GM21381 (cell line): Measurements from ENCODE around the gene KRT16.
"Not testable (repeated sequence)": the region's sequence is repeated elsewhere in the genome, so short reads cannot be mapped to it uniquely, and the experiment has no call there.

Experiments used
- ATAC-seq: cut with Tn5 transposase; IDR thresholded peaks from one replicate; pipeline ENCODE4 v1.9.1; 2021; ENCODE audit warnings: mild to moderate bottlenecking, moderate library complexity; ENCODE audit not compliant: unreplicated experiment

KRT16 gene

GRCh38 chr17:41648411-41649195 is 36.0 kb upstream of the KRT16 start:
- ATAC-seq = peak; percentile 57

DNA sequence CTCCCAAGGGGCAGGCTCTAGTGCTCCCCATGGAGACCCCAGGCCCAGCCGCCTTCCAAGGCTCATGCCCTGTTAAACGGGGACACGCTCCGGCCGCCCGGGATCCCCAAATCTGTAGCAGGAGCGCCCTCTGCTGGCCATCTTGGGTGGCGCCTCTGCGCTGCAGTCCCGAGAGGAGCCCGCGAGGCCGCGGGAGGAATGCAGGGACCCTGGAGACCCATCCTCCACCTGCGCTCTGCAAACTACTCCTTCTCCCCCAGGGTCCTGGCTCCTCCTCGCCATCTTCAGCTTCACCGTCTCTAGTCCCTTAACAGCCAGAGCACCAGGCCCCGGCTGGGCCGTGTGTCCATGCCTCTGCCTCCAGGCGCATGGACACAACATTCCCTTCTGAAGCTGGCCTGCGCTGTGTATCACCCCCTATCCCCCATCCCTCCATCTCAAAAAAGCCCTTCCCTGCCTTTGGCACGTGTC is 35.4 kb upstream of the KRT16 start:
- ATAC-seq = no peak

DNA sequence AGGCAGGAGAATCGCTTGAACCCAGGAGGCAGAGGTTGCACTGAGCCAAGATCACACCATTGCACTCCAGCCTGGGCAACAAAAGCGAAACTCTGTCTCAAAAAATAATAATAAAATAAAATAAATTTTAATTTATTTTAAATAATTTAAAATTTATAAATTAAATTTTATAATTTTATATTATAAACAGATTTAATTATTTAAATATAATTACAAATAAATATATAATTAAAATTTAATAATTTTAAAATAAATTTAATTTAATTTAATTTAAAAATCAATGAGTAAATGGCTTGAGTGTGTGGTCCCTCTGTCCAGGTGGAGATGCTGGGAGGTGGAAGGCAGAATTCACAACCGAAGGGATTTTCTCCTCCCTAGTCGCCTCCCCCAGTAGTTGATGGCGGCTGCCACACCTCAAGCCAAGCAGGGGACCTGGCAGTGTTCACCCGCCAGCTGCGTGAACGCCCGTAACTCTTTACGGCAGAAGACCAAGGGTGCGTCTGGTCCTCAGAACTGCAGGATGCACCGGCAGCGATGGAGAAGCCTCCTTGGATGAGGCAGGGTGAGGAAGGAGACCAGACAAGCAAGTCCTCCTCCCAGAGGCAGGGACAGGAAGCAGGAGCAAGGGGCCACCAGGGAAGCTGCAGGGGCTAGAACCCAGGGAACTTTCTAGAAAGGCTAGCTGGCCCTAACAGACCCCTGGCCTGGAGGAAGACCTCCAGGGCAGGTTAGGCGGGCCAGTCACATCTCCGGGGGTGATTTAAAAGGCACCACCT is 34.7 kb upstream of the KRT16 start:
- ATAC-seq = no peak

DNA sequence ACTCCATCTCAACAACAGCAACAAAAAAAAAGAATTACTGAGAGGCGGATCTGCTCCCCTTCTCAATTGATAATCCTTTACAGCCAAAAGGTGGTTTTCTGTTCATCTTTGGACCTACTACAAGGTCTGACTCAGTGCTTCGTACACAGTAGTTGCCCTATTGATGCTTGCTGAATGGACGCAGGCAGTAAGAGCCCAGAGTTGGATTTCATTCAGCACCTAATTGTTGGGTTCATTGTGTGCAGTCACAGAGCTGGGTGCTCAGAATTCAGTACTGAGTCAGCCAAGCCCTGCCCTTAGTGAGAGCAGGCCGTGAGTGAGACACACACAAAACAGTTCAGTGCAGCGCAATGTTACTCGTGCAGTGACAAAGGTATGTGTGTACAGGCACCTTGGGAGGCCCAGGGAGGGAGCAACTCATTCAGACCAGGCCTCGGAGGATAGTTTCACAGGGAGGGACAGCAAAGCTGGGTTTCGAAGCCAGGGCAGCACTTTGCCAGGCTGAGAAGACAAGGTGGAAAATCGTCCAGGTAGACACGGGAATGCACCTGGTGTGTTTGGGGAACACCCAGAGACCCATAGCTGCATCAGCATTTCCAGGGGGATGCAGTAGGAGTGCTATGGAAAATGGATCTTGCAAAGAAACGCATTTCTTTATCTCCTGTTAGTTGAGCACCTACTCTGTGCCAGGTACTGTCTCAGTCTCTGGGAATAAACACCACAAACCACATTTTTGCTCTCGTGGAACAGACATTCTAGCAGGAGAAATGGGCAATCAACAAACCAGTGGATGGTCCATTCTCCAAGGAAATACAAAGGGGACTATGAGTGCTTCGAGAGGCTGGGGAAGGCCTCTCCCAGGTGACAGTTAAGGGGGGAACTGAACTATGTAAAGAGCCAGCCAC is 29.9 kb upstream of the KRT16 start:
- ATAC-seq = no peak

DNA sequence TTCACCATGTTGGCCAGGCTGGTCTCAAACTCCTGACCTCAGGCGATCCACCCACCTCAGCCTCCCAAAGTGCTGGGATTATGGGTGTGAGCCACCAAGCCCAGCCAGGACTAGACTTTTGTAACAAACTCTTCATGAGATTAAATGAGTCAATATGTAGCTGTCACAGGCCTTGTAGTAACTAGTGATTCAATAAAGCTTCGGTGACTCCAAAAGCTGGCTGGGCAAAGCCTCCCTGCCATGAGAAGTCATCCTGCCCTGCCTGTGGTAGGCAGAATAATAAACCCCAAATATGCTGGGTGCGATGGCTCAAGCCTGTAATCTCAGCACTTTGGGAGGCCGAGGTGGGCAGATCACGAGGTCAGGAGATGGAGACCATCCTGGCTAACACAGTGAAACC is 28.0 kb upstream of the KRT16 start:
- not testable (repeated sequence) for ATAC-seq

GRCh38 chr17:41639492-41640473 is 27.2 kb upstream of the KRT16 start:
- ATAC-seq = no peak

DNA sequence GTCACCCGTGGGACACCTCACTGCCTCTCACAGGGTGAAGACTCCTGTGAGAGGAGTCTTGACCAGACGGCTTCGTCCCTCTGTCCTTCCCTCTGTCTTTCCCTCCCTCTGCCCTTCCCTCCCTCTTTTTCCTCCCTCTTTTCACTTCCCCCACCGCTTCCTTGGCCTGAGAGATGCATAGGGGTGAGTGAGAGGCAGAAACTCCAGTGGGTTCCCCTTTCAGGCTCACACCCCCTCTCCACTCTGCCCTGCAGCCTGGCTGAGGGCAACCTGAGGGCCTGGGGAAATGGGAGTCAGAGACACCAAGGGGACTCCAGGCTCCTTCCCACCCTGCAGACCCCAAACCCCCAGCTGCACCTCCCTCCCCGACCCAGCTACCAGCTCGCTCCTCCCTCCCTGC is 26.4 kb upstream of the KRT16 start:
- ATAC-seq = no peak

DNA sequence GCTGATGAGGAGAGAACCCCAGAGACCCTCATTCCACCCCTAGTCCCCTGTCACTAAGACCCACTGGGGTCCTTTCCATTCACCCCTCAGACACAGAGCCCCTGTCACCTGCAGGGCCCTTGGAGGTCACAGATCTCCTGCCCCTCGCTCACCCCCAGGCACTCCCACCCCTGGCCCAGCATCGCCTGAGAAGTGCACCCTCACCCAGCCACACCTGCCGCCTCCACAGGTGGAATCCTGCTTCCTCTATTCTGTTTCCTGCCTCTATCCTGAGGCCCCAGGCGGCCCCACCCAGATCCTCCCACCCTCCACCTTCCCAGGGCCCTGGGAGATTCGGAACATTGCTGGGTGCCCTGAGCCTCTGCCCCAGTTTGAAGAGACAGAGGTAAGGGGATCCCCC is 25.6 kb upstream of the KRT16 start:
- no peak for ATAC-seq

DNA sequence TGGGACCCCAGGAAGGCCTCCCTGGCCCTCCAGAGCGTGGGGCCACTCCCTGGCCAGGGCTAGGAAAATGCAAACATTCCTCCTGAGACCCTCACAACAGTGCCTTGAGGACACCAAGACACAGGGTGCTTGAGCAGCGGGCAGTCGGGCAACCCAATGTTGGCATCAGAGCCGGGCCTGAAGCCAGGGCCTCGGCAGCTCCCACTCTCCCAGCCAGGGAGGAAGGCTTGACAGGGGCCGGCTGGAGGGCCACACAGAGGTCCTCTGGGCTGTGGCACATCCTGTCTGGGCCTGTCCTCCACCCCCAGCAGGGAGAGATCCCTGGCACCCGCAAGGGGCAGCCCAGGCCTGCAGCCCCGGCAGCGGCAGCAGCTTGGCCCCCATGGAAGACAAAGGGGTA is 24.1 kb upstream of the KRT16 start:
- no peak for ATAC-seq

- no peak for ATAC-seq
These were observed 22.8 kb upstream of the KRT16 start for GRCh38 chr17:41635121-41636097.

GRCh38 chr17:41634639-41635038 is 22.1 kb upstream of the KRT16 start:
- no peak for ATAC-seq

- no peak for ATAC-seq
These were observed 21.1 kb upstream of the KRT16 start for GRCh38 chr17:41633556-41634199.

GRCh38 chr17:41632482-41633105 is 20.0 kb upstream of the KRT16 start:
- no peak for ATAC-seq

- no peak for ATAC-seq
These were observed 19.3 kb upstream of the KRT16 start for GRCh38 chr17:41631898-41632285.

- ATAC-seq = no peak
These were observed 18.7 kb upstream of the KRT16 start for GRCh38 chr17:41631025-41631897.

- no peak for ATAC-seq
These were observed 17.5 kb upstream of the KRT16 start for GRCh38 chr17:41629826-41630670.
